Stimulated activated CD8-positive, alpha-beta memory T cell treated with anti-CD3 and anti-CD28 coated beads, Interleukin-12 subunit alpha, Interleukin-12 subunit beta, amount 100 ng/mL, for 1 hour (primary cell): ENCODE data around the gene DTX3.
A peak's percentile ranks its signal among the peaks of the same experiment; 100 is the strongest.
"Not testable (repeated sequence)": the region's sequence is repeated elsewhere in the genome, so short reads cannot be mapped to it uniquely, and the experiment has no call there.

Source experiments
- DNase-seq: peaks from one replicate; pipeline ENCODE4 v3.0.0-alpha.2; 2020; ENCODE audit warnings: low read depth

The DTX3 gene

GRCh38 chr12:57583008-57583831, 21.4 kb upstream of the DTX3 start:
- DNase-seq: peak; percentile 54

GRCh38 chr12:57584050-57584449, 20.6 kb upstream of the DTX3 start:
- no peak for DNase-seq

DNA sequence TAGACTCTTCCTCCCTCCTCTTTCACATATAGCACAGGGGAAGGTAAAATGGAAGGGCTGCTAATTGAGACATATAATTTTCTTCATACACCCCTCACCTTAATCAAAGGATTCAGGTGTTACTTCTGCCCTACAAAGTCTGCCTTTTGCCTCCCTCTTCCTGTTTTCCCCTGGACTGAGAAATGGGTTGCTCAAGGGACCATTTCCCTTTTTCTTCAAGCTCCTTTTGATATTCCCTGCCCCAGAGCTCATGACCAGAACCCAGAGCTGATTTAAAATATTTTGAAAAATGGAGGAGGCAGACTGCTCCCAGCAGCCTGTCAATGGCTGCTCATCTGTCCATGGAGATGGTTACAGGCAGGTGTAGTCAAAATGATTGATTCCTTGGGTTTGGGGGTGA, 19.9 kb upstream of the DTX3 start:
- DNase-seq: no peak

DNA sequence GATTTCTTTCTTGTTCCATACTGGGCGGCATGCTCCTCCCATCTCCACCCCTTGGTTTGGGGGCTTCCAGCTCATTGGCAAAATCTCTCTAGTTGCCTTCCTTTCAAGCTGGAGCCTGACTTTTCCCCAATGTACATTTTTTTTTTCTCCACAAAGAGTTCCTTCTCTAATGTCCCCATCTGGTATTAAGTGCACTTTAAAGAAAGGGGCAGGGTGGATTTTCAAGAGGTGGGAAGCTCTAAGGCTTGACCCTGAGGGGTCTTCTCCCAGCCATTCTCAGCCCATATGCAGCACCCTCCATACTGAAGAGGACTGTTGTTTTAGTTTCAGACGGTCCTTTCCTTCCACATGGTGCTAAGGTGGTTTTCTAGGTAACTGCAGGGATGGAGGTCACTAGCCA, 19.5 kb upstream of the DTX3 start:
- no peak for DNase-seq

- no peak for DNase-seq
Observed at GRCh38 chr12:57586128-57586527, 18.5 kb upstream of the DTX3 start.

DNA sequence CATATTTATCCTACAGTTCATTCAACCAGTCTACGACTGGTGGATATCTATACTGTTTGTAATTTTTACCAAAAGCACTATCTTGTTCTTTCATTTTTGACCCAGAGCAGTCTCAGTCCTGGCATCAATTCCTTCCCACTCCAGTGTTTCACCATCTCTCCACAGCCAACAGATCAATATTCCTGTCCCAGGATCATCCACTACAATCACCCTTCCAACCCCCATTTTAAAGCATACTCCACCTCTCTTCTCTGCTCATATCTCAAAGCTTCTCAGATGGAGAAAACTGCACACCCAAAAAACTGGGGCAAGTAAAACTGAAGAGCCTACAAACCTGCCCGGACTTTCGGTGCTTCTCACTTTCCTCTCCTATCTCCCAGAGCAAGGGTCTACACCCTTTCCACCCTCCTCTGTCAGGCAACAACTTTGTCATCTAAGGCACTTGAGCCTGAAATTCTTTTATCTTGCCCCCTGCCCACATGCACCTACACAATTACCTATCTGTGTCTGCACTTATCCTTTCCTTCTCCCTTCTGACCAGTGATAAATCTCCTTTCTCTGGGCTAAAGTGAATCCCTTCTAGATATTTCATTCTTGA, 17.7 kb upstream of the DTX3 start:
- no peak for DNase-seq

DNA sequence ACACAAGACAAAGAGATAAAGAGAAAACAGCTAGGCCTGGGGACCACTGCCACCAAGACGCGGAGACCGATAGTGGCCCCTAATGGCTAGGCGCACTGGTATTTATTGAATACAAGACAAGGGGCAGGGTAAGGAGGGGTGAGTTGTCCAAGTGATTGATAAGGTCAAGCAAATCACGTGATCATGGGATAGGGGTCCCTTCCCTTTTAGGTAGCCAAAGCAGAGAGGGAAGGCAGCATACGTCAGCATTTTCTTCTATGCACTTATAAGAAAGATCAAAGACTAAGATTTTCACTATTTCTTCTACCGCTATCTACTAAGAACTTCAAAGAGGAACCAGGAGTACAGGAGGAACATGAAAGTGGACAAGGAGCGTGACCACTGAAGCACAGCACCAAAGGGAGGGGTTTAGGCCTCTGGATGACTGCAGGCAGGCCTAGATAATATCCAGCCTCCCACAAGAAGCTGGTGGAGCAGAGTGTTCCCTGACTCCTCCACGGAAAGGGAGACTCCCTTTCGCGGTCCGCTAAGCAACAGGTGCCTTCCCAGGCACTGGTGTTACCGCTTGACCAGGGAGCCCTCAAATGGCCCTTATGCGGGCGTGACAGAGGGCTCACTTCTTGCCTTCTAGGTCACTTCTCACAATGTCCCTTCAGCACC, 15.5 kb upstream of the DTX3 start:
- not testable (repeated sequence) for DNase-seq

DNA sequence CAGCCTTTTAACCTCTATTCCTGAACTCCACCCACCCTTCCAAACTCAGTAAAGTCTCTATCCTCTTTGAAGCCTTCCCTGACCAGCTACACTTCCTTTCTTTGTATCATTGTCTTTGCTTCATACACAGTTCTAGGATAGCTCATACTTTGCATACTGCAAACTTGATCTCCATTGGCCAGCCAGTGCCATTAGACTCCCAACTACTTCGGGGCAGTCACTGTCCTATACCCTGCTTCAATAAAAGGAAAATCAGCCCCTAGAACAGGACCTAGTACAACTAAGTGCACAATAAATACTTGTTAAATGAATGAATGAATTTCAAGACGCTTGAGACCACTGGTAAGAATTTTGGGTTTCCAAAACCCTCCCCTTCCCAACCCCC, 14.2 kb upstream of the DTX3 start:
- no peak for DNase-seq

DNA sequence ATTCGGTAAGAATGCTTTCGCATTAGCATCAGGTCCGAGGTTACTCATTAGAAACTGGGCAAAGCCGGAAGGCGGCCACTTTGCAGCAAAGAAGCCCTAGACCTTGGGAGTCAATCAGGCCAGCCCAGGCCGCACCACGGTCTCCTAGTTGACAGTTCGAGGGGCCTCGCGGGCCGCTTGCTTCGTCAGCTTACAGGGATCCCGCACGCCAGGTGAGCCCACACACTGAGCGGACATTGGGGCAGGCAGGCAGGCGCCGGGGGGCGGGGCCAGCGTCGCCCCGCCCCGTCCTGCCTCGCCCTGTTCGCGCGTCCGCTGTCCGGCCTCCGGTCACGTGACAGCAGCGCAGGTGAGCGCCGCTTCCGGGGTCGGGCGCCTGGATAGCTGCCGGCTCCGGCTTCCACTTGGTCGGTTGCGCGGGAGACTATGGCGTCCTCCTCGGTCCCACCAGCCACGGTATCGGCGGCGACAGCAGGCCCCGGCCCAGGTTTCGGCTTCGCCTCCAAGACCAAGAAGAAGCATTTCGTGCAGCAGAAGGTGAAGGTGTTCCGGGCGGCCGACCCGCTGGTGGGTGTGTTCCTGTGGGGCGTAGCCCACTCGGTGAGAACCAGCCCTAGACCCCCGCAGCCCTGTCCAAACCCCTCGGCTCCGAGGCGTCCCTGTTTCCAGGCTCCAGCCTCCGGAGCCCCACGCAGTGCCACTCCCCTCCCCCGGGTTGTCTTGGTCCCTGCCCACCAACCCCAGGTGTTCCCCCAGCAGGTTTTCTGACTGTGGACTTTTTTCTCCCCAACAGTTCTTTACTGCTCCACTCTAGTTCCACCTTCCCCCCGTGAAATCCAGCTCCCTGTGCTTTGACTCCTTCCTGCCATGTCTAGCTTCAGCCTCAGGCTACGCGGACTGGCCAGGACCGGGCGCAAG, 13.5 kb upstream of the DTX3 start, which contains the start of gene PIP4K2C:
TSS of gene PIP4K2C (plus strand) at position 329 of the 918 bp plus-strand sequence. CDS start at position 427, 98 bp downstream.
- DNase-seq: peak; percentile 62

DNA sequence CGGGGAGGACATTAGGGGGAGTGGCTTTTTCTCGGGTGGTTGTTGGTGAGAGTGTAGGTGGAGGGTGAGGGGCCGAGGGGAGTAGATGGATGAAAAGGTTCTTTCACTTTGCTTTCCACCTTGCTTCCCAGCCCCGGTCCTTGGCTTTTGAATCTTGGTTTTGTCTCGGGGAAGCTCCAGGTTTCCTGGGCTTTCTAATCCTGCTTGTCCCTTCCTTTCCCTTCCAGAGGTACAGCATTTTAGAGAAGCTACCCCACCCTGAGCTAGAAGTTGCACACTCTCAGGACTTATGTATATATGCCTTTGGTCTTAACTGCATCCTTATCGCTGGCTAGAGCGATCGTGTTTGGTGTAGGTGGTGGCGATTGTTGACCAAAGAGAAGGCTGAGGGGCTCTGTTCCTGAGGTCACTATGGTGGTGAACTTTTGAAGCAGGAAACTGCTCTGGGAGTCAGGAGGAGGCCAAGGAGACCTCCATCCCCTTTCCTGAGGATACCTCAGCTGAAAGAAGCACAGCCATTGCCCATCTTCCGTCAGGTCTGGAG, 12.8 kb upstream of the DTX3 start:
- no peak for DNase-seq

- no peak for DNase-seq
Observed at GRCh38 chr12:57592551-57593165, 12.0 kb upstream of the DTX3 start.

DNA sequence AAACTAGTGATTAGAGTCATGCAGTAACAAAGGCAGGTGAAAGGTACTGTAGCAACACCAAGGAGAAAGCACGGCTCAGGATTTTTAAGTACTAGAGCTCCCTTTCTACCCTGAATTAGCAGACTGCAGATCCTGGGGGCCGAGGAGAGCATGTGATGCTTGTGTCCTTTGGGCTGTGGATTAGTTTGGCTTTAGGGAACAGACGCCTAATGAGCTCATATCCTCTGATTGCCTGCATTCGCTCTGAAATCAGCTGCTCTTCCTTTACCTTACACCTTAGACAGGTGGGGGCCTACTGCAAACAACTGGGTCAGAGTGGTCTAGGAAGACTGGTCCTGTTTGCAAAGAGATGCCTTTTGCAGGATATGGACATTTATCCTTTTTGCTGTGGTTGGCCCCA, 11.4 kb upstream of the DTX3 start:
- DNase-seq: no peak

DNA sequence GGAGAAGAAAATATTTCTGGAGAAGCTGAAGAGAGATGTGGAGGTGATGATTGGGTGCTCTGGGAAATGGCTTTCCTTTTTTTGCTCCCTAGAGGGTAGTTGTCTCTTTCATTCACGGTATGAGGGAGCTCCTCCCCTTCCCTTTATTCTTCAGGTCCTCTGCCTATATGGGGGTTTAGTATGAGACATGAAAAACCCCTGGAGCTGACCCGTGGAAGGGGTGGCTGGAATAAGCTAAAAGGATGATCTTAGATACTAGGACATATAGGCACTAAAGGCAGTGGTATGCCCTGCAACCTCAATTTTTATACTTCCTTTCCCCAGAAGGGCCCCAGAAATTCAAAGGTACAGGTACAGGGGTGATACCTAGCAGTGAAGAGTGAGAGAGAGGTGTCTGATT, 4.2 kb upstream of the DTX3 start:
- DNase-seq: no peak

DNA sequence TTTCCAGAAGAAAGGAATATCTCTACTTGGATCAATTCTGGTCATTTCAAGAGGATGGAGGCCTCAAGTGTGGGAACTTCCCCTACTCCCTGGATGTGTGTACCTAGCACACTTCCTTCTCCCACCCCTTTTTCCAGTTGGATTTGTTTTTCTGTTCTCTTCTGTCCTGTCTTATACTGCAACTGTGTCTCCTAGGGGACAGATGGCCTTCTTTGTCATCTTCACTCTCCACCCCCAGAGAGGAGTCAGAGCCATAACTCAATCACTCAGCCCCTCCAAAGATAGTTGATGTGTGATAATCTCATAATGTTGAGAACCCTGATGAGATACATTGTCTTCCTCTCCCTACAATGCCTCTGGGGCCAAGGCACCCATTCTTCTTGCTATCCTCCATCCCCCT, 2.1 kb upstream of the DTX3 start:
- DNase-seq: no peak

DNA sequence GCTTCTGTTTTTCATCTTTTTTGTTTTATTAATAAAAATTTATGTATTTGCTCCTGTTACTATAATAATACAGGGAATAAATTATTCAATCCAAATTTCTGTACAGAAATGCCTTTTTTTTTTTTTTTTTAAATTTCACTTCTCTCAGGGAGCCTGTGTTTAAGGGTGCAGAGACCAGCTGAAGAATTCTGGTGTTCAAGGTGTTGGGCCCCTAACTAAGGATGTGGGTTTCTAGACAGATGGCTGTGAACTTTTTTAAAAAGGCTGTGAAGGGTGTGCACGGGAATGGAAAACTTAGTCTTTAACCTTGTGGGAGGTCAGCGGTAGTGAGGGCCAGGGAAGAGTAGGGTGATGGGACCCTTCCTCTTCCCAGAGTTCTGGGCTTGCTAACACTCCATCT, 1.3 kb upstream of the DTX3 start:
- DNase-seq: no peak

DNA sequence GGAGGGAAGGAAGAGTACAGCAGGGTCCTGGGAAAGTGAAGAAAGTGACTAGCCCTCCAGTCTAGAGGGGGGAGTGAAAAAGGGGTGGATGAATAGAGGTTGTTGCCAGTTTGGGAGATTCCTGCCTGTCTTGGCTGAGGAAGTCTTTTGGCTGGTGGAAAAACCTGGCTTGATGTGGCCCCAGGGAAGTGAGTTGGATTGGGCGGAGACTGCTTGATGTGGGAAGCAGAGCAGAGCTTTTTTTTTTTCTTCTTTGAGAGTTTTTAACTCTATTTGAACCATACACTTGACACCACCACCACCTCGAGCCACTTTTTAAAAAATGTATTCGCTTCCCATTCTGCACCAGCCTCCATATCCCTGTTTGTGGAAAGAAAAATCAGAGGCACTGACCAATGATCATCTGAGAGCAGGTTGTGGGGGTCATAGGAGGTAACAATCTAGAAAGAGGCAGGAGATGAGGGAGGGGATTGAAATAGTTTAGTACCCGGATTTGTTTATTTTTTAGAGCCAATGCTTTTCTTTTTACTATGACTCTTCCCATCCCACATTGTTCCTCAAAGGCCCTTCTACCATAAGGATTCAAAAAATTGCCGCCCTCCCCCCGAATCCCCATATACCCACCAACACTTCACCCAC, 690 bp upstream of the DTX3 start:
- no peak for DNase-seq

DNA sequence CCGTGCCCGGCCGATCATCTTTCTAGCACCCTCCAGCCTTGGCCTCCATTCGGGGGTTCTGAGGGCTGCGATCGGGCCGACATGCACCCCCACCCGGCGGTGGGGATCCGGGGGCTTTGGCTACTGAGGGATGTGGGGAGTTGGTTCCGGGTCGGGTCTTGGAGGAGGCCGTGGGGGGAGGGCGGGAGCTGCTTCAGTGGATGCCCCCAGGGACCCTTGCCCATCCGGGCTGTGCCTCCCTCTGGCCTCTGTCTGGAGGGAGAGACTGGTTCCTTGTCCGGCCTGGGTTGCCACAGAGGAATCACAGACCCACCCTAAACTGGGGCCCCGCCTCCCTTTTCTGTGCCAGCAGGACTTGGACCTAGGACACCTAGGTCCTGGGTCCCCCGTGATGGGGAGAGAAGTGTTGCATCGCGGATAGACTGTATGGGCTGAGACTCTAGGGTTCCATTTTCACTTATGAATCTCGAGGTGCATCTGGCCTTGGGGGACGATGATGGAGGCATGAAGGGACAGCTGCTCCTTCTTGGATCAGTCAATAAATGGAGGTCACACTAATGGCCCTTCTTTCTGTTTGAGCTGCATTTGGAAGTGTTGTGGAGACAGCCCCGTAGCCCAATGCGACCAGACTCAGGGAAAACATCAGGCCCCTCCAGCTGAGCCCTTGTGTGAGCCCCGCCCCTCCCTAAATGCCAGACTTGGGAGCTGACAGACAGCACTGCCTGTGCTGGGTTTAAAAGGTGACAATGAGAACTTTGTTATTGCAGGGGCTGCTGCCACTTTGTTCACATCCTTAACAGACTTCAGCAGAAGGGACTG, 577 bp downstream of the DTX3 start:
- no peak for DNase-seq

GRCh38 chr12:57605811-57606311, 1.2 kb downstream of the DTX3 start:
- no peak for DNase-seq

DNA sequence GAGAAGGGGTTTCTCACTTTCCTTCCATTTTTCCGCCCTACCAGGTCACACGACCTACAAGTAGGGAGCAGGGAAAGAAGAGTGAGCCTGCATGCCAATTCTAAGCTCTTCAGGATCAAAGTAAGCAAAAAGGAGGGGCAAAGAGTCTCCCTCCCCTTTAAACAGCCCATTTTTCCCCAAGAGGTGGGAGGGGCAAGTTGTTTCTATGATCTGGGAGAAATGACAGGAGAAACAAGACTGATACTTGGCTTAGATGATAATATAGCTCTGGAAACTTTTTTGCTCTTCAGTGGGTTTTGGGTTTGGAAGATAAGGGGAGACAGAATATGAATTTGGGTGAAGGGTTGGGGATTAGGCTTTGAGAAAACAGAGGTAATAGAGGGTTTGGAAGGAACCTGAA, 1.8 kb downstream of the DTX3 start:
- DNase-seq: no peak

- no peak for DNase-seq
Observed at GRCh38 chr12:57606821-57607220, 2.2 kb downstream of the DTX3 start.
